Lower leg skin (tissue), 3 donors: ENCODE results near the gene BRMS1L.
"Not testable (repeated sequence)": the region's sequence is repeated elsewhere in the genome, so short reads cannot be mapped to it uniquely, and the experiment has no call there.

Experiments used
- CTCF ChIP-seq, 3 donors: fragments of 450-650 bp; IDR thresholded peaks; one replicate each; pipeline ENCODE4 v1.5.1; 2016; ENCODE audit warnings: antibody characterized with exemption in 3 of 3, mild to moderate bottlenecking in 3 of 3, moderate library complexity in 2 of 3
- POLR2A ChIP-seq, 2 donors: fragments of 450-650 bp; IDR thresholded peaks; one replicate each; pipeline ENCODE4 v1.6.1; 2016 to 2017; ENCODE audit warnings: antibody characterized with exemption in 2 of 2, mild to moderate bottlenecking in 1 of 2, moderate library complexity in 1 of 2

GRCh38 chr14:35777550-35777949 lies 48.6 kb upstream of the BRMS1L start:
- not testable (repeated sequence) for TF ChIP-seq CTCF, POLR2A (IDR thresholded peaks at IDR 0.05)
